ENCODE measurements around the gene STXBP3.
A peak's percentile ranks its signal among the peaks of the same experiment; 100 is the strongest.

The STXBP3 gene

DNA sequence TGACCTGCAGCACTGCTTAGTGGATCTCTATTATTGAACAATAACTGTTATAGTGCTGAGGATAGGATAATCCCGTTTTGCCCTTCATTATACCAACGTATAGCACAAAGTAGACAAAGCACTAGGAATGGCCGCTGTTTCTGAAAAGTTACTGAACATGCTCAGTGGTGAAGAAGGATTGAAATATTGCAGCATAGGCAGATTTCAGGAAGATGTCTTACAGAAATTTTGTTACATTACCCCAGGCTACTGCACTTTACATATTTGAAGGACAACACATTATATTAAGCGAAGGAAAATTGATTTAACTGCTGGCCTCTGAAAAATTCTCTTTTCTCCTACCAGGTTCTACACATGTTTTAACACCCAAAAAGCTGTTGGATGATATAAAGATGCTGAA, 62.0 kb downstream of the STXBP3 start:
- DNase-seq = no peak

- no peak for DNase-seq
Measured at GRCh38 chr1:108811611-108812010, 65.1 kb downstream of the STXBP3 start.

DNA sequence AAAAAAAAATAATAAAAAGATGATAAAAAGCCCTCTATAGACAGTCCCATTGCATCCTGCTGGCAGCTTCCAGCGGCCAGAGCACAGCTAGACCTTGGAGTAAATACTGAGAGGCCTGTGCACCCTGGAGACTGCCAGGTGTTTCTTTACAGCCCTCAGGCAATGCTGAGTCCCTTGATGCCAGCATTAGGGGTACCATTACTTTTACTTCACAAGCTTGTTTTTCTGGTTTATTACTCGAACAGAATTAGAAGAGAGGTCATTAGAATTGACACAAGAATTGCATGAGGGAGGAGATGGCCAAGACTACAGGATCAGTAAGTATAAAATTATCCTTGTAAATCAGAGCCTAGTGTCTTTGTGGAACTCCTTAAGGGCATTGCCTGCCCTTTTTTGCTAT, 66.9 kb downstream of the STXBP3 start:
- no peak for DNase-seq

DNA sequence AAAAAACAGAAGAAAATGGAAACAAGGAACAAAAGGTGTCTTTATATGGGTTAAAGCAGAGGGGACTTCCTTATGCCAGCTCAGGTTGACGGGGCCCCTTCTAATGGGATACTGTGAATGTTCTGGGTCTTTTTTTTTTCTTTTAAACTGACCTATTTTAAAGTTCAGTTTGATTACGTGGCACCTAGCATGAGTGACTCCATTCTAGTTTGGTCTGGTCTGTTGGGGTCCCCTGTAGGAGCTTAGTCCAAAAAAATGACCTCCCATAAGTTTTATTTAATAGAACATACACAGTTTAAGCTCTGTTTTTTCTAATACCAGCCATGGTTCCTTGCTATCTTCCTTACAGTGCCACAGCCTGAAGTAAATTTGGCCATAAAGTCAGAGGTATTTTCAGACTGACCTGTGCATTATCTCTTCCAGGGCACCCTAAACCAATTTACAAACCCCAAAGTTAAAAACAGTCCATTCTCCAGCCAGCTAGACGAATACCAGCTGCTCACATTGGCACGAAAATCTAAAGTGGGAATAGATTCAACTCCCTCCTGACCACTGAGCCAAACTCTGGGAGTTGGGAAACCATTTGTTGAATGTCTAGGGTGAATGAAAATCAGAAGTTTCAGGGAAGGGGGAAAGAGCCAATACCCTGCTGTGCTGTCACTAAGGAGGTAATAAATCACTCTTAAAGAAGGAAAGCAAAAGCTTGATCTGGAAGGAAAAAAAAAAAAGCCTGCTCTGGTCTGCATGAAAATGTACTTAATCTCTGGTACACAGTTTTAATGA, 68.1 kb downstream of the STXBP3 start:
- no peak for DNase-seq

- DNase-seq = no peak
Measured at GRCh38 chr1:108815566-108815965, 69.1 kb downstream of the STXBP3 start.

DNA sequence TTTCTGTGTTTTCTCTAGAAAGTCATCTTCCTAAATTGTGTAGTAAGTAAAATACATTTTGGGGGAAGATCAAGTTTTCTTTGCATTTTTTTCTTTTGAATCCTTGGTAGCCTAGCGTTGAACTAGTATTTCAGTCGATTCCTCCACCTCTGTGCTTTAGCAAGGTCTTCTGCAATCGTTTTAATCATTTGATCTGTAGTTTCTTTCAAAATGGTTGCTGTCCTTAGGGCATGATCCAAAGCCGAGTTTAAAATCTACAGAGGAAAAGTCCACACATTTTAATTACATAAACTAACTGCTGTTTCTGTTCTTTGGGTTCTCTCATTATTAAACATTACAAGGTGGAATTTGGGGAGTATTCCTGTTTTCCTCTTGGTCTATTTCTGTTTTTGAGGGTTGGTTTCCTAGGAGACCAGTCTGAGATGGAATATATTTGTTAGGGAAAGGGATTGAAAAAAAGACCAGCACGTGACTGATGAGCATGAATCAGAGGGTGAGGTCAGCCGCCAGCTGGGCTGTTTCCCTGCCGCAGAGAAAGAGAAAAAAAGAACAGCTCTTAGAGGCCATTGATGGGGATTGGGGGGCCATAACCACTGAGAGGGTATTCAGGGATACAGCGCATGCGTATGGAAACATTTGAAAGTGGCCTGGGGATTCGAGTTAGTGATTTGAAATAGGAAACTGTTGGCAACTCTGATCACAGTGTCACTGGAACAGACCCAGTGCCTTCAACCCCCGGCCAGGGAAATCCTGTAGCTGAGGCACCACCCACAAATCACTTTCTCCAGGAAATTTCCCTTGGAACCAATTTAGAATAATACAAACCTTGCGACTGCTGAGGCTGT, 69.8 kb downstream of the STXBP3 start:
- DNase-seq = peak; percentile 97

- peak; percentile 88 for DNase-seq
Measured at GRCh38 chr1:108817016-108817415, 70.5 kb downstream of the STXBP3 start.

DNA sequence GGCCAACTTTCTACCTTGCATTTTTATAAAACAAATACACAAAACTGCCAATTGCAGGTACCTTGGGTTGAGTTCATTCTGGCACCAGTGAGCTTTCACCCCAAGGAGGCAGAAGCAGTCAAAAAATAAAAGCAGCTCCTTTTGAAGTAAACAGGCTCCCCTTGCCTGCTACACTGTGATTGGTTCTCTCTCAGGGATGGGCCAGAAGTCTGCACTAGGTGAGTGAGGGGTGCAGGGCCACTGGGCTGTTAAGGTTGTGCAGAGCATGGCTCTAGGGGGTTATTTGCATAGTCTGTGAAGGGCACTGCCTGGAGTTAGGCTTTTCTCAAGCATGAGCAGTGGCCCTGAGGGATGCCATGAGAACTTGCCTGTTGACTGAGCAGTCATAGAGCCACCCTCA, 71.3 kb downstream of the STXBP3 start:
- no peak for DNase-seq

DNA sequence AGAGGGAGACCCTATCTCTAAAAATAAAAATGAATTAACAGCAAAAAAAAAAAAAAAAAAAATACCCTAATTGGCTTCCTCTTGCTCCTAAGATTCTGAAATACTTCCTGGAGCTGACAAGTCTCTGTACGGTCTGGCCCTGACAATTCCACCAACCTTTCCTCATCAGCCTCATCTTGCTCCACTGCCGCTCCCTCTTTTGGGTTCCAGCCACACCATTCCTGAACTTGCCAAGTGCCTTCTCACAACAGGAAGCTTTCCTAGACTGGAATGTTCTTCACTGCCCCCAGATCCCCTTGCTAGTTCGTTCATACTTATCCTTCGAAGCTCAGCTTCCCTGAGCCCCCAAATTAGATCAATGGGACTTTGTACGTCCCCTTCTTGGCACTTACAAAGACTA, 73.4 kb downstream of the STXBP3 start:
- no peak for DNase-seq

- no peak for DNase-seq
Measured at GRCh38 chr1:108823632-108824031, 77.2 kb downstream of the STXBP3 start.

- no peak for DNase-seq
Measured at GRCh38 chr1:108824051-108824450, 77.6 kb downstream of the STXBP3 start.

GRCh38 chr1:108826081-108826635, 79.7 kb downstream of the STXBP3 start:
- no peak for DNase-seq

DNA sequence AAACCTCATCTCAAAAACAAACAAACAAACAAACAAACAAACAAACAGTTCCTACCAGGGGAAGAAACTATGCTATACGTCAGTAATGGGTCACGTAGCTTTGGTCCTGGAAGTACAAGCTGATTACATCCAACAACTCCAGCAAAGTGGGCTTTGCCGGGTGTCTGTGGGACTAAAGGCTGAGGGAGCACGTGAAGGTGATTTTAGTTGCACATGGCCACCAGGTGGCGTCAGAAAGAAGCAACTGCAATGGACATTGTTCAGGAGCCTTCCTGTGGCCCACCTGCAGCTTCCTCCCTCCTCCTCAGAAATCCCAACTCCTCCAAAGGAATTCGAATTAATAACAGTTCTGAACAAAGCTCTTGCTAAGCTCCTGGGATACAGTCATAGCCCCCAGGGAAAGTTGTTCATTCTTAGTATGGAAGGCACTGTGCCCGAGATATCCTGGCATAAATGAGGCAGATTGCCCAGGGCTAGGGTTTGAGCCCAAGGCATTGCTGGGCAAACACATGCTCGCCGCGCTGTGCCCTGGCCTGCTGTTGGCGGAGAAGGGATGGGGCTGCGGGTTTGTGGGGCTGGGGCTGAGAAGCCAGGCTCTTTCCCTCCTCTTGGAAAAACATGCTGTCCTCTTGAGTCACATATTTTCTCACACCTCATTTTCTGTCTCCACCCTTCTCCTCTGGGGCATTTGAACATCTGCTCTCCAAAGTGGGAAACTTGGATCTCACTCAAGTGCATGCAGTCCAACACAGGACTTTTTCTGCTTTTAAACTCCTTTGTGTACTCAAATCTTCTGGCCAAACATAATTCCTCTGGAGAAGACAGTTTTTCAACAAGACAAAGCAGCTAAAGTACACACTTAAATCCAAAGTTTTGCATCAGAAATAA, 81.8 kb downstream of the STXBP3 start:
- DNase-seq = peak; percentile 79

GRCh38 chr1:108829498-108829916, 83.0 kb downstream of the STXBP3 start:
- DNase-seq = no peak

DNA sequence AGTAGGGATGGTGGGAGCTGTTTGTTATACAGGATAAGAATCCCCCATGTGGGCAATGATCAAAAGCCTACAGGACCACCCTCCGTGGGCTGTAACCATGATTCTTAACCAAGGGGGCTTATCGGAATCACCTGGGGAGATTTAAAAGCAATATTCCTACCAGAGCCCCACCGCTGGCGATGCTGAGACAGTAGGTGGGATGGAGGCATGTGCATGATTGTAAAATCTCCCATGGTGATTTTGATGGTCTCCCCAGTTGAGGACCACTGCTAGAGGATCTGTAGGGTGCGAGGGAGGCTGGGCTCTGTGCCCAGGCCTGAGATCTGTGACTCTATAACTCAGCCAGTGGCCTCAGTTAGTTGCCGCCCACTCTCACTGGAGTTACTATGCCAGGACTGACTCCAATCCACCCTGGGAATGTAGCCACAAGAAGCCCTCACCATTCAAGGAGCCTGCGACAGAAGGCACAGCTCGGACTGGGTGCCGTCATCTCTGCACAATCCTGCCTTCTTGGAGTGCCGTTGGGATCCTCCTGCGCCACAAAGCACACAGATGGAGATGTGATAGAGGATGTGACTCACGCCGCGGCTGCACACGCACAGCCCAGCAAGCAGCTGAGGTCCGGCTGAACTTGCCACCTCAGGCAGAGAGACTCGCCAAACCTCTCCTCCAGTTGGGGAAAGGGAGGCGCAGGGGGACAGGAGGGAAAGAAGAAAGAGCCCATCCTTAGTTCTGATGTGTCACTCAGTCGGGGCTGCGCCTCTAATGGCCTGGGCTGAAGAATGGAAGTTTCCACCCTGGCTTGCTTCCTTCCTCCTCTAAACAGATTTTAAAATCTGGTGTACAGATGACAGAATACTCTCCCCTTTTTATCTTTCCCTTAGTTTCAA, 83.9 kb downstream of the STXBP3 start:
- DNase-seq = peak; percentile 77

DNA sequence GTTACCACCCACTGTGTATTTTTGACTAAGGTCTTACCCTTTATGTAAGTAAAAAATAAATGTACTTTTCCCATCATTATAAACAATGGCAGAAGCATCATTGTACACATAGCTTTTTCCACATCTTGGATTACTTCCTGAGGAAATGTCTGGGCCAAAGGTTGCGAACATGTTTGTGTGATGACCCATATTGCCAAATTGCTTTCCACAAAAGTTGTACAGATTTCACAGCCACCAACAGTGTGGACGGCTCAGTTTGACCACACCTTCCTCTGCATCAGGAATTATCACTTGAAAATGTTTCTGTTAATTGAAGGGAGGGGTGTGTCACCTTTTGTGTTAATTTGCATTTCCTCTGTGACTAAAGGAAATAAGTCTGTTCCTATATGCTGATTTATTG, 84.8 kb downstream of the STXBP3 start:
- no peak for DNase-seq

DNA sequence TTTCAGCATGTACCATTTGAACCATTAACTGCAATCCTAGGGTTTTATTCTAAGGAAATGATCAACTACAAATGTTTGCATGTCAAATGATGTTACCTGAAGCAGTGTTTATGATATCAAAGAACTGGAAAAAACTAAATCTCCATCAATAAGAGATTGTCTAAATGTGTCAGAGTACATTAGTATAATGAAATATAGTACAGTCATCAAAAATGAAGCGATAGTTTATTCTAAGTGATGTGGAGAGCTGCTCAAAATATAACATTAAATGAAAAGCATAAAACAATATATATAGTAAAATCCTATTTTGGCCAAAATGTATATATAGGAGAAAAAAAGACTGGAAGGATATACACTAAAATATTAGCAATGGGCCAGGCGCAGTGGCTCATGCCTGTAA, 86.5 kb downstream of the STXBP3 start:
- no peak for DNase-seq

DNA sequence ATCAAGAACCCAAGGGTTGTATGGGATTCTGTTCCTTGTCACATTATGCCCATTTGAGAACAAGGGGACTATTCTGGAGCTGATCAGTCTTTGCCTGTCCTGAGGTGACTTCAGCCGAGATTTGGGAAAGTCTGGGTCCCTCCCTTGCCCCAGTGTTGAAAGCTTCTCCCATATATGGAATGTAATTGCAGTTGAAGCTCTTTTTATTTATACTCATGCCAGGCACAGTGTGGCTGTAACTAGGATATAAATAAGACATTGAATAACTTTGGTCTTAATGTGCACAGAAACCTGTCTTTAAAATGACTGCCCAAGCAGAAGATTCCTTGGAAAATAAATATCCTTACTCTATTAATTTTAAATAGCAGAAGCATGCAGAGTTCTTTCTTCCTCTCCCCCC, 95.2 kb downstream of the STXBP3 start:
- no peak for DNase-seq

- DNase-seq = no peak
Measured at GRCh38 chr1:108842525-108843181, 96.2 kb downstream of the STXBP3 start.

DNA sequence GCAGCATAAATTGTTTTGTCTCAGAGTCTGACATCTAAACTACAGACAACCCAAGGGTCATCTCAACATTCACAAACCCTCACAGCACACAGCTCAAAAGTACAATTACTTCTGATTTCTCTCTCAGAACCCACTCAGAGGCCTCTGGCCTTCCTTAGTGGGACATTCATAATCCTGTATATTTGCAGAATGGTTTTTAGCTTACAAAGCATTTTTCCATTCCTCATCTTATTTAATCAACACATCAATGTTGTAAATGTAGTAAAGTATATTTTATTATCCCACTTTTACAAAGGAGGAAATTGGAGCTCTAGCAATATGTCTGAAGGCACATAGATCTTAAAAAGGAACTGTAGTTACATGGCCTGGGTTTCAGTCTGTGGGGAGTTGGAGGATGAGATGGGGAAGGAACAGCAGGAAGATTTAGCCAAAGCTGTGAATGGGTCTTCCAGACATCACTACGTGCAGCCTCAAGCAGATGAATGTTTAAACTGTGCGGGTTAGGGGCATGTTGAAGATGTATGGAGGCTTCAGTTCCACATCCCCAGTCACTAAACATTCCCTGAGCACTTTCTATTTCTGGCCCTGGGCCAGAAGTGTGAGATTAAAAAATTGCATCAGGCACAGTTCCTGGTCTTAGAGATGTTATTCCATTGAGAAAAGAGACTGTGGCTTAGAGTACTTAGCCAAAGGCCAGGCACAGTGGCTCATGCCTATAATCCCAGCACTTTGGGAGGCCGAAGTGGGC, 97.1 kb downstream of the STXBP3 start:
- no peak for DNase-seq

Measured in femur (tissue), 1 donor.